Measurements from ENCODE around the gene PRPF38B.

The PRPF38B gene, protein sequence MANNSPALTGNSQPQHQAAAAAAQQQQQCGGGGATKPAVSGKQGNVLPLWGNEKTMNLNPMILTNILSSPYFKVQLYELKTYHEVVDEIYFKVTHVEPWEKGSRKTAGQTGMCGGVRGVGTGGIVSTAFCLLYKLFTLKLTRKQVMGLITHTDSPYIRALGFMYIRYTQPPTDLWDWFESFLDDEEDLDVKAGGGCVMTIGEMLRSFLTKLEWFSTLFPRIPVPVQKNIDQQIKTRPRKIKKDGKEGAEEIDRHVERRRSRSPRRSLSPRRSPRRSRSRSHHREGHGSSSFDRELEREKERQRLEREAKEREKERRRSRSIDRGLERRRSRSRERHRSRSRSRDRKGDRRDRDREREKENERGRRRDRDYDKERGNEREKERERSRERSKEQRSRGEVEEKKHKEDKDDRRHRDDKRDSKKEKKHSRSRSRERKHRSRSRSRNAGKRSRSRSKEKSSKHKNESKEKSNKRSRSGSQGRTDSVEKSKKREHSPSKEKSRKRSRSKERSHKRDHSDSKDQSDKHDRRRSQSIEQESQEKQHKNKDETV

DNA sequence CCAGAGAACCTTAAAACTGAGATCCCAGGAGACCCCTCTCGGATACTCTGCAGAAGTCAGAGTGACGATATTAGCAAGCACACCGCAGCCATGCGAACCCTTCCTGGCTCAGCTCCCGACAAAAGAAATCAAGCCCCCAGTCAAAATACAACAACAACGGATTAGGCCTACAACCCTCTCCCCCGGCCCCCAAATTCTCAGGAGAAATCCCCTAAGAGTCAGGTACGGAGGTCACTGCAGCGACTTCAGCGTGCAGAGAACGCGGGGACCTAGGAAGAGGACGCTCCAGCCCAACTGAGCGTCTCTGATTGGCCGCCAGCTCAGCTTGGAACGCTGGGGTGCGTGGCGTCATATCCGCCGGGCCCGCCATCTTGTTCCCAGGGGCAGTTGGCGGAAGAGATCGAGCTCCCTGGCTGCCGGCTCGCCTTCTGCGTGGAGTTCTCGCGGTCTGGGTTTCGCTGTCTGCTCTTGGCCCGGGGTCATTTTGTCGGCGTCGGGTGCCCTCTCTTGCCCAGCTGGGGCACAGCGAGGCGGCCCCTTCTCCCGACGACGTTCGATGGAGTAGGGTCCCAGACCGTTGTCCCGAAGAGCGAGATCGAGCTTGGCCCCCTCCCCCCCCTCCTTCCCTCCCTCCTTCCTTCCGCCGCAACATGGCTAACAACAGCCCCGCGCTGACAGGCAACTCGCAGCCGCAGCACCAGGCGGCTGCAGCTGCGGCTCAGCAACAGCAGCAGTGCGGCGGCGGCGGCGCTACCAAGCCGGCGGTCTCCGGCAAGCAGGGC is at the start of gene PRPF38B:
Gene PRPF38B, plus strand, starts transcription at position 369 of the 782 bp plus-strand sequence. Its CDS starts 282 bp downstream, at position 651.
- no peaks in the 10 kb centered on the region for H3K27me3 ChIP-seq (ENCODE audit: control insufficient read depth, insufficient read depth, low read length)
- no CpG with 5 or more reads among the region's 59 CpGs for WGBS (ENCODE audit: insufficient coverage, insufficient read length)

DNA sequence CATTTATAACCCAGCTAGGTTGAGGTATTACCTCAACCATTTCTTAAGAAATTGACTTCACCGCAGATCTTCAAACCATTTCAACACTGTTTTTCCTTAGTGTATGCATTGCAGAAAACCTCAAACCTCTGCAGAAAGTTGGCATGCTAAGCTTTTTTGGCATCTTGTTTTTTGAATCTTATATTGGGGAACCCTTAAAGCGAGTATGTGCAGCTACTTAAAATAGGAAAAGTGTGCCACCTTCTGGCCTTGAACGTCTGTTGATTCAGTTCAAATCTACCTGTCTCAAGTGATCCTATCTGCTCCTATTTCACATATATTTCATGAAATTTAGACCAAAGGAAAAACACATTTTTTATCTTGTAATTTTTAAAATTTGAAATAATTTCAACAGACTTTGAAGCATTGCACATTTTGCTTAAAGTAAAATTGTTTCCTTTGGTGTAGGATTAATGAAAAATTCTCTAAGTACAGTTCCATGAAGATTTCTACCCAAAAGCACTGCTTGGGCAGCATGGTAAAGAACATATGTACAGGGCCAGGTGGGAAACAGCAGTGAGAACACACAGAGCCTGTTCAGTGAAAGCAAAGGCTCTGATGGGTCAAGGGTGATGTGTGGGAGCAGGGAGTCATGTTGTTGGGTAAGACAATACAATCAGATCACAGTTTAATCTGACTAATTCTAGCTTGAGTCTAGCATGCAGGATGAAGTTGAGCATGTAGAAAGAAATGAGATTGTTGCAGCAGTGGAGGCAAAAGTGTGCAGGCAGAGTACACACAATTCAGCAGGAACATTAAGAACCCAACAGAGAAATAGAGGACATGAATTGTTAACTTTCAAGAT is 48.4 kb upstream of the PRPF38B start:
- Histone ChIP-seq H3K4me1 (ENCODE audit: control insufficient read depth, insufficient read depth, low read length) (no peaks in the 10 kb centered on the region), H3K36me3 (ENCODE audit: control insufficient read depth, insufficient read depth, low read length) (no peaks in the 10 kb centered on the region), H3K27ac (ENCODE audit: low read length) (no peak overlapping the region), H3K4me3 (ENCODE audit: low read length) (no peak overlapping the region), H3K27me3 (ENCODE audit: control insufficient read depth, insufficient read depth, low read length) (no peaks in the 10 kb centered on the region), H3K9me3 (ENCODE audit: control insufficient read depth, insufficient read depth, low read length) (no peaks in the 10 kb centered on the region)
- DNase-seq (ENCODE audit: low read depth, low spot score) = no peak
- WGBS (ENCODE audit: insufficient coverage, insufficient read length) = no CpG with 5 or more reads among the region's 3 CpGs

More for the DNA sequence above, at the start of gene PRPF38B:
- H3K9me3 ChIP-seq (ENCODE audit: control insufficient read depth, insufficient read depth, low read length) = no peaks in the 10 kb centered on the region
- no peaks in the 10 kb centered on the region for H3K4me1 ChIP-seq (ENCODE audit: control insufficient read depth, insufficient read depth, low read length)
- H3K4me3 ChIP-seq (ENCODE audit: low read length) = peak within 1 kb of the TSS; percentile 82
- no peak within 1 kb of the TSS for H3K27ac ChIP-seq (ENCODE audit: low read length)
- peak; percentile 66 for DNase-seq (ENCODE audit: low read depth, low spot score)
- H3K36me3 ChIP-seq (ENCODE audit: control insufficient read depth, insufficient read depth, low read length) = peaks cover 4% of the 10 kb centered on the region; the same call in 1 of the 2 replicates

DNA sequence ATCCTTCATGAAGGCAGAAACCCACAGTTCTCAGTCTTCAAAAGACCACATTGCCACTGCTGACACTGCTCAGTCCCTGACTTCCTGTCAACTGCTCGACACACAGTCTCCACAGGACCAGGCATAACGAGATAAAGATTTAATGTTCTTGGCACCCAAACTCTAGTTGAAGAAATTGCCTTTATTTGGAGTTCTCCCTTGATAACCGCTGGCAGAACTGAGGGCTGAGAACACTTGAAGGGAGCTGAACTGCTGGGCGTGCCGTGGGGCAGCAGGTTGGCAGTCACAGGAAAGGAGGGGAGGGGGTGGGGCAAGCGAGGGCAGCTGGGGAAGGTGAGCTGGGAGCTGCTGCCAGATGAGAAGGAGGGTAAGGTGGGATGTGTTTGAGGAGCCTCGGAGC is 47.1 kb upstream of the PRPF38B start:
- H3K4me3 ChIP-seq (ENCODE audit: low read length) = no peak overlapping the region
- no peak for DNase-seq (ENCODE audit: low read depth, low spot score)
- WGBS (ENCODE audit: insufficient coverage, insufficient read length) = no CpG with 5 or more reads among the region's 7 CpGs

DNA sequence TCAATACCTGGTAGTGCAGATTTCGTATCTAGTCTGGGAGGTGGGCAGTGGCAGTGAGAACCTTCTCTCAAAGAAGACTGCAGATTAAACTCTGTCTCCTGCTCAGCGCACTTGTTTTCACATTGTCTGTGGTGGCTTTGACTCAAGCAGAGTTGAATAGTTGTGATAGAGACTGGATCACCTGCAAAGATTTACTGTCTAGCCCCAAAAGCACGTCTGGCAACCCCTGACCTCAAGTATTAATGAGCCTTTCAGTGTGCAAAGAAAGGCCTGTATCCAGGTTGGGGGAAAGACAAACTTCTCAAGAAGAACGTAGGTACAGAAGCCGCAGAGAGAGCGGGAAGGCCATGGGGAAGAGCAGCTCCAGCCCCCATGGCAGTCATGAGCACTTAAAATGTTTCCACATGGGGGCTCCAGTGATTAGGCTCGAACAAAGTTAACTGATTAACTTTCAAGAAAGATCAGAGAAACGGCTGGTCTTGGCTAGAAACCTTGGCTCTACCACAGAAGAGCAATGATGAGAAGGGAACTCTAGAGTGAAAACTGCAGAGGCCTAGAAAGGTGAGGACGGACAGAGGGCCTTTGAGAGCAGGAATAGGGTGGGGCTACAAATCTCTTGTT is 46.4 kb upstream of the PRPF38B start:
- WGBS (ENCODE audit: insufficient coverage, insufficient read length) = no CpG with 5 or more reads among the region's 9 CpGs
- H3K27me3 ChIP-seq (ENCODE audit: control insufficient read depth, insufficient read depth, low read length) = no peaks in the 10 kb centered on the region
- DNase-seq (ENCODE audit: low read depth, low spot score) = no peak
- H3K4me1 ChIP-seq (ENCODE audit: control insufficient read depth, insufficient read depth, low read length) = no peaks in the 10 kb centered on the region
- no peaks in the 10 kb centered on the region for H3K36me3 ChIP-seq (ENCODE audit: control insufficient read depth, insufficient read depth, low read length)
- H3K4me3 ChIP-seq (ENCODE audit: low read length) = no peak overlapping the region
- no peak overlapping the region for H3K27ac ChIP-seq (ENCODE audit: low read length)
- no peaks in the 10 kb centered on the region for H3K9me3 ChIP-seq (ENCODE audit: control insufficient read depth, insufficient read depth, low read length)

More for the DNA sequence above, 47.1 kb upstream of the PRPF38B start:
- Histone ChIP-seq H3K27ac (ENCODE audit: low read length) (no peak overlapping the region), H3K9me3 (ENCODE audit: control insufficient read depth, insufficient read depth, low read length) (no peaks in the 10 kb centered on the region), H3K36me3 (ENCODE audit: control insufficient read depth, insufficient read depth, low read length) (no peaks in the 10 kb centered on the region), H3K4me1 (ENCODE audit: control insufficient read depth, insufficient read depth, low read length) (no peaks in the 10 kb centered on the region), H3K27me3 (ENCODE audit: control insufficient read depth, insufficient read depth, low read length) (no peaks in the 10 kb centered on the region)

DNA sequence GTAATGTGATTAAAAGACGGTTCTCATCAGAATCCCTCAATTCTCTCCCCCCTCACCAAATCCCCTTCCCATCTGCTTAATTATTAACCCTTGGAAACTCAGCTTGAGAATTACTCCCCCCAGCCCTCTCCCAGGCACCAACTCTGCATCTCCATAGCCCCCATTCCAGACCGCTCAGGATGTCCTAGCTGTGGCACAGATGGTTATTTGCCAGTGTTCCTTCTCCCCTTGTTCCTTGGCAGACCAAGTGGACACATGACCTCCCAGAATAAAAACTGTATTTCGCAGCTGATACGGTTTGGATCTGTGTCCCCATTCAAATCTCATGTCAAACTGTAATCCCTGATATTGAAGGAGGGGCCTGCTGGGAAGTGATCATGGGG is 45.9 kb upstream of the PRPF38B start:
- no peak overlapping the region for H3K27ac ChIP-seq (ENCODE audit: low read length)
- no peaks in the 10 kb centered on the region for H3K27me3 ChIP-seq (ENCODE audit: control insufficient read depth, insufficient read depth, low read length)
- H3K9me3 ChIP-seq (ENCODE audit: control insufficient read depth, insufficient read depth, low read length) = no peaks in the 10 kb centered on the region
- H3K36me3 ChIP-seq (ENCODE audit: control insufficient read depth, insufficient read depth, low read length) = no peaks in the 10 kb centered on the region
- no peaks in the 10 kb centered on the region for H3K4me1 ChIP-seq (ENCODE audit: control insufficient read depth, insufficient read depth, low read length)
- no peak overlapping the region for H3K4me3 ChIP-seq (ENCODE audit: low read length)
- WGBS (ENCODE audit: insufficient coverage, insufficient read length) = no CpG with 5 or more reads among the region's 4 CpGs
- no peak for DNase-seq (ENCODE audit: low read depth, low spot score)

DNA sequence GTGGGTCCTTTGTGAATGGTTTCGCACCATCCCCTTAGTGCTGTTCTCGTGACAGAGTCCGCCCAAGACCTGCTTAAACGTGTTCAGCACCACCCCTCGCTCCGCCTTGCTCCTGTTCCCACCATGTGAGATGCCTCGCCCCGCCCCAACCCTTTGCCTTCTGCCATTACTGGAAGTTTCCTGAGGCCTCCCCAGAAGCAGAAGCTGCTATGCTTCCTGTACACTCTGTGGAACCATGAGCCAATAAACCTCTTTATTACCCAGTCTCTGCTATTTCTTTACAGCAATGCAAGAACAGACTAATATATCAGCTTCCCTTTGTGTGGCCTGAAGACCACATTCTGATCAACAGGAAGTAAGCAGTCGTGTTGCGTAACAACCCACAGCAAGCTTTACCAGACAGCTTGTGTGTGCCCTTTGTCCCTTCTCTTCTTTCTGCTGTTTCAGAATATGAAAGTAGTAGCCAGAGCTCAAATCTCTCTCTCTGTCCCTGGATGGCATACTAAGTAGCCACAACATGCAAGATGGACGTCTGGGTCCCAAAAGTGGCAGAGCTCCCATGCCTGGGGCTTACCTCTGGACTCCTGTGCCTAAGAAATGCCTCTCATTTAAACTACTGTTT is 45.4 kb upstream of the PRPF38B start:
- no peaks in the 10 kb centered on the region for H3K4me1 ChIP-seq (ENCODE audit: control insufficient read depth, insufficient read depth, low read length)
- no peak overlapping the region for H3K27ac ChIP-seq (ENCODE audit: low read length)
- H3K36me3 ChIP-seq (ENCODE audit: control insufficient read depth, insufficient read depth, low read length) = no peaks in the 10 kb centered on the region
- WGBS (ENCODE audit: insufficient coverage, insufficient read length) = no CpG with 5 or more reads among the region's 11 CpGs
- no peak overlapping the region for H3K4me3 ChIP-seq (ENCODE audit: low read length)
- H3K9me3 ChIP-seq (ENCODE audit: control insufficient read depth, insufficient read depth, low read length) = no peaks in the 10 kb centered on the region
- no peaks in the 10 kb centered on the region for H3K27me3 ChIP-seq (ENCODE audit: control insufficient read depth, insufficient read depth, low read length)
- DNase-seq (ENCODE audit: low read depth, low spot score) = no peak

DNA sequence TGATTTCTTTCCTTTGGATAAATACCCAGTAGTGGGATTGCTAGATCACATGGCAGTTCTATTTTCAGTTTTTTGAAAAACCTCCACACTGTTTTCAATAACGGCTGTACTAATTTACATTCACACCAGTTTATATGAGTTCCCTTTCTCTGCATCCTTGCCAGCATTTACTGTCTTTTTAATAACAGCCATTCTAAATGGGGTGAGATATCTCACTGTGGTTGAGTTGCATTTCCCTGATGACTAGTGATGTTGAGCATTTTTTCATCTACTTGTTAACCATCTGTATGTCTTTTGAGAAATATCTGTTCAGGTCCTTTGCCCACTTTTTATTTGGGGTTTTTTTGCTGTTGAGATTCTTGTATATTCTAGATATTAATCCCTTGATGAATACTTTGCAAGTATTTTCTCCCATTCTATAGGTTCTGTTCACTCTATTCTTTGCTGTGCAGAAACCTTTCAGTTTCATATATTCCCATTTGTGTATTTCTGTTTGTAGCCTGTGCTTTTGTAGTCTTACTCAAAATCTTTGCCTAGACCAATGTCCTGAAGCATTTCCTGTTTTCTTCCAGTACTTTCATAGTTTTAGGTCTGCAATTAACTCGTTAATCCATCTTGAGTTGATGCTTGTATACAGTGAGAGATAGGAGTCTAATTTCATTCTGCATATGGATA is 38.5 kb upstream of the PRPF38B start:
- no peak overlapping the region for H3K27ac ChIP-seq (ENCODE audit: low read length)
- no peaks in the 10 kb centered on the region for H3K36me3 ChIP-seq (ENCODE audit: control insufficient read depth, insufficient read depth, low read length)
- H3K4me1 ChIP-seq (ENCODE audit: control insufficient read depth, insufficient read depth, low read length) = no peaks in the 10 kb centered on the region
- DNase-seq (ENCODE audit: low read depth, low spot score) = no peak
- WGBS (ENCODE audit: insufficient coverage, insufficient read length) = no CpG with 5 or more reads among the region's 2 CpGs
- no peak overlapping the region for H3K4me3 ChIP-seq (ENCODE audit: low read length)
- H3K27me3 ChIP-seq (ENCODE audit: control insufficient read depth, insufficient read depth, low read length) = no peaks in the 10 kb centered on the region
- no peaks in the 10 kb centered on the region for H3K9me3 ChIP-seq (ENCODE audit: control insufficient read depth, insufficient read depth, low read length)

DNA sequence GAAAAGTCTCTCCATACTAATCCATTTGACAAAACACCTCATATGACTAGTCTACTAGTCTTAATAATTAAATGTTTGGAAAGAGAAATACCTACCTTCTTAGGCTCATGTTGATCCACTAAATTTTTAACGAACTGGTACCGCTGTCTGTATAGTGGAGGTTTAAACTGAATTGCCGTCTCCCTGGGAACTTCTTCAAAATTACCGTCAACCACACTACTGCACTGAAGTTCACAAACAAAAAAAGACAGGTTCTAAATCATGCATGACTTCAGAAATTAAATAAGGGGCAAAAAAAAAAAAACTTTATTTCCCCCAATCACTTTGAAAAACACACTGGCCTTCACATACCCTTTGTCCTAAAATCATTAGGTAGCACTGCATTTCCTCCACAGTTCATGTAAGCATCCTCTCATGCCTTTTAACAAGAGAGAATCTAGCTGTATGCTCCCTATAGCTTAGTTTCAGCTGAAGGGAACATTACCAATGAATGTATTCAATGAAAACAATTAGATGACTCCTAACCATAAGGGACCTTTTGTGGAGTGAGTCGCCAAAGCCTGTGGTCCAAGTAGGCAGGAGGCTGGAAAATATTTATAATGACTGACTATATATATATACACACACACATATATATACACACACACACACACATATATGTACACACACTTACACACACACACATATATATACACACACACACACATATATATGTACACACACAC is 34.6 kb upstream of the PRPF38B start:
- no peaks in the 10 kb centered on the region for H3K9me3 ChIP-seq (ENCODE audit: control insufficient read depth, insufficient read depth, low read length)
- no peaks in the 10 kb centered on the region for H3K36me3 ChIP-seq (ENCODE audit: control insufficient read depth, insufficient read depth, low read length)
- no peak for DNase-seq (ENCODE audit: low read depth, low spot score)
- no CpG with 5 or more reads among the region's 5 CpGs for WGBS (ENCODE audit: insufficient coverage, insufficient read length)
- peaks cover 1% of the 10 kb centered on the region; the same call in 1 of the 2 replicates for H3K4me1 ChIP-seq (ENCODE audit: control insufficient read depth, insufficient read depth, low read length)
- H3K4me3 ChIP-seq (ENCODE audit: low read length) = no peak overlapping the region
- H3K27ac ChIP-seq (ENCODE audit: low read length) = no peak overlapping the region
- no peaks in the 10 kb centered on the region; the same call in 1 of the 2 replicates for H3K27me3 ChIP-seq (ENCODE audit: control insufficient read depth, insufficient read depth, low read length)
